Occipital lobe (tissue), 2 donors: ENCODE measurements around the gene AGAP3. TPM values are rescaled to one million over a fixed set of nuclear protein-coding genes. Genes with fewer than 3 reads are reported as not detected.
A peak's percentile ranks its signal among the peaks of the same experiment; 100 is the strongest.

Experiments
- DNase-seq: peaks from one replicate; lab custom pipeline; 2025; lab: John Stamatoyannopoulos, UW
- total RNA-seq: library from RNA; depleted of rRNA; stranded (reverse); fragments of >200 nt; gene quantifications from one replicate; pipeline ENCODE4 v1.2.3, GENCODE V29; 2014

AGAP3 gene
- total RNA-seq, 1 donor from 2014 or later = 85.6 TPM

- DNase-seq = no peak
Measured at GRCh38 chr7:151122796-151123157, 36.5 kb downstream of the AGAP3 start.

- DNase-seq = no peak
Measured at GRCh38 chr7:151123158-151123821, 37.0 kb downstream of the AGAP3 start.

GRCh38 chr7:151123822-151124464 is 37.7 kb downstream of the AGAP3 start:
- DNase-seq = peak; percentile 78

- DNase-seq = no peak
Measured at GRCh38 chr7:151124481-151124880, 38.2 kb downstream of the AGAP3 start.

GRCh38 chr7:151124899-151125399 is 38.7 kb downstream of the AGAP3 start:
- no peak for DNase-seq

- no peak for DNase-seq
Measured at GRCh38 chr7:151125470-151125845, 39.2 kb downstream of the AGAP3 start.

GRCh38 chr7:151125846-151126481 is 39.7 kb downstream of the AGAP3 start:
- DNase-seq = no peak

GRCh38 chr7:151126491-151127137 is 40.3 kb downstream of the AGAP3 start:
- DNase-seq = no peak

- no peak for DNase-seq
Measured at GRCh38 chr7:151128144-151128543, 41.9 kb downstream of the AGAP3 start.

GRCh38 chr7:151128716-151129115 is 42.4 kb downstream of the AGAP3 start:
- DNase-seq = no peak

GRCh38 chr7:151129117-151129959 is 43.1 kb downstream of the AGAP3 start:
- DNase-seq = no peak

GRCh38 chr7:151129960-151130591 is 43.8 kb downstream of the AGAP3 start:
- DNase-seq = no peak

GRCh38 chr7:151130741-151131157 is 44.5 kb downstream of the AGAP3 start:
- no peak for DNase-seq

- DNase-seq = no peak
Measured at GRCh38 chr7:151131224-151131591, 44.9 kb downstream of the AGAP3 start.

GRCh38 chr7:151131592-151132293 is 45.5 kb downstream of the AGAP3 start:
- peak; percentile 48 for DNase-seq

GRCh38 chr7:151132461-151133205 is 46.4 kb downstream of the AGAP3 start:
- DNase-seq = no peak

- DNase-seq = no peak
Measured at GRCh38 chr7:151133266-151133985, 47.2 kb downstream of the AGAP3 start.

GRCh38 chr7:151133986-151134742 is 47.9 kb downstream of the AGAP3 start:
- DNase-seq = no peak
